HUES6 (cell line): Measurements from ENCODE around the gene CXCR2.

Source experiments
- H3K27ac ChIP-seq: 2 replicates; pipeline ENCODE4 v1.7.0; 2013; ENCODE audit warnings: low read depth, mild to moderate bottlenecking, low read length, inconsistent platforms
- H3K27me3 ChIP-seq: 2 replicates; pipeline ENCODE4 v1.6.1; 2013; ENCODE audit warnings: low read length; ENCODE audit not compliant: control insufficient read depth, insufficient read depth
- H3K36me3 ChIP-seq: 2 replicates; pipeline ENCODE4 v1.6.1; 2013; ENCODE audit warnings: low read length; ENCODE audit not compliant: control insufficient read depth, insufficient read depth
- H3K4me1 ChIP-seq: 2 replicates; pipeline ENCODE4 v1.6.1; 2013; ENCODE audit warnings: low read length; ENCODE audit not compliant: control insufficient read depth, insufficient read depth
- H3K4me3 ChIP-seq: 2 replicates; pipeline ENCODE4 v1.5.1; 2013; ENCODE audit warnings: low read depth, low read length
- H3K9ac ChIP-seq: one replicate; pipeline ENCODE4 v1.6.1; 2013; ENCODE audit warnings: mild to moderate bottlenecking, low read length
- H3K9me3 ChIP-seq: 2 replicates; pipeline ENCODE4 v1.6.1; 2013; ENCODE audit warnings: low read depth, low read length; ENCODE audit not compliant: control insufficient read depth, insufficient read depth

Gene CXCR2

GRCh38 chr2:218125626-218126080 lies at the start of gene CXCR2:
CXCR2 (plus strand) TSS chr2:218126028; CDS start chr2:218134802, 8,774 bp downstream.
- Histone ChIP-seq H3K9ac (no peak within 1 kb of the TSS), H3K27ac (no peak within 1 kb of the TSS), H3K4me1 (peaks cover 4% of the 10 kb centered on the region), H3K36me3 (no peaks in the 10 kb centered on the region), H3K9me3 (peaks cover 7% of the 10 kb centered on the region; the same call in 1 of the 2 replicates), H3K27me3 (no peaks in the 10 kb centered on the region), H3K4me3 (no peak within 1 kb of the TSS)

- no peaks in the 10 kb centered on the region for H3K36me3 ChIP-seq
- peaks cover 5% of the 10 kb centered on the region; the same call in 1 of the 2 replicates for H3K4me1 ChIP-seq
- H3K4me3 ChIP-seq: no peak overlapping the region
Measured at GRCh38 chr2:218077464-218078216, 48.2 kb upstream of the CXCR2 start.

DNA sequence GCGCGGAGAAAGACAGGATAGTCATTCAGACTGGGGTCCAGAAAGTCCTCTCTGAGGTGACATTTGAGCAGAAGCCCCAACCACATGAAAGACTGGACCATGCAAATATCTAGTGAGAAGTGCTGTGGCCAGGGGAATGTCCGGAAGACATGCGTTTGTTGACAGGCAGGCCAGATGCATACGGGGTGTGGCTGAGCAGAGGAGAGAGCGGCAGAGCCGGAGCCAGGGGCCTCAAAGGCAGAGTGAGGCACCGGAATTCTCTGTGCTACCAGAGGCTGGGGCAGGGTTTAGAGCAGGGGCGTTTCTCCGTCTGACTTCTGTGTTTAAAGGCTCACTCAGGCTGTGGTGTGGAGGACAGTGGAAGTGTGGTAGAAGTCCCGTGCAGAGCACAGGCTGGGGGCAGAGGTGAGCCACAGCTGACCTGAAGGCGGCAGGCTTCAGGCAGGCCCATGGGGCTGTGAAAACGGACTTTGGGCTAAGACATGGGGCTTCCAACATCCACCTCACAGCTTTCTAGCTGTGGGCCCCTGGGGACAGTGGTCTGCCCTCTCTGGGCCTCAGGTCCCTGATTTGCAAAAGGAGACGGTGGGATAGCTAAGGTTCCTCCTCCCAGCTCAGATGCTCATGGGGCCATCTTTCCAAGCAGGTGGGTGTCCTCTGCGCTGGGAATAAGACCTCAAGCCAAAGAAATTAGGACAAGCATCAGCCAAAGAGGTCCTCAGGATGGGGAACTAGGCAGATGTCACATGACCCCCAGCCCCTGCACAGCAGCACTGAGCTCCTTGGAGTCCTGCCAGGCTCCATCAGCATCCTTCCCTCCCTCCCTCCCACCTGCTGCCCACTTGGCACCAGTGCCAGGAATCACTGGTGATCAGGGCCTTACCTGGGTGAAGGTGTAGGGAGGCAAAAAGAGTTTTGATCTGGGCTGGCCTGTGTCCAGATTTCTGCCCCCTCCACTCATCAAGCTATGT lies 45.6 kb upstream of the CXCR2 start:
- H3K4me1 ChIP-seq: peaks cover 5% of the 10 kb centered on the region; the same call in 1 of the 2 replicates

More at GRCh38 chr2:218077464-218078216, 48.2 kb upstream of the CXCR2 start:
- no peaks in the 10 kb centered on the region for H3K27me3 ChIP-seq
- H3K27ac ChIP-seq: no peak overlapping the region
- no peaks in the 10 kb centered on the region for H3K9me3 ChIP-seq
- no peak overlapping the region for H3K9ac ChIP-seq

DNA sequence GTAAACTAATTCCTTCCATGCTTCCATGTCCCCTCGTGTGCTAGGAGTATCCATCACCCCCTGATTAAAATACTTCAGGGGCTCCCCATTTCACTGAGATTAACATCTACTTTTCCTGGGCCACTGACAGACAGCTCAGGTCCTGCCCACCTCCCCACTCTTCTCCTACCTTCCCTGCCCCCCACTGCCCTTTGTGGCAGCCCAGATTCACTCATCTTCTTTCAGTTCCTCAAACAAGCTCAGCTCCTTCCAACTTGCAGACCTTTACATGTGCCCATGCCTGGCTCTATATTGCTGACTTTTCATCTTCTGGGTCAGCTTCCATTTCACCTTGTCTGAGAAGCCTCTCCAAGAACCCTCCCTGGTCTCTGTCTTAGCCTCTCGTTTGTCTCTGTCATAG lies 44.8 kb upstream of the CXCR2 start:
- no peak overlapping the region for H3K27ac ChIP-seq

More for the DNA sequence above, 45.6 kb upstream of the CXCR2 start:
- no peak overlapping the region for H3K4me3 ChIP-seq
- no peaks in the 10 kb centered on the region for H3K27me3 ChIP-seq
- no peak overlapping the region for H3K27ac ChIP-seq
- H3K9me3 ChIP-seq: no peaks in the 10 kb centered on the region
- H3K9ac ChIP-seq: no peak overlapping the region
- H3K36me3 ChIP-seq: no peaks in the 10 kb centered on the region

DNA sequence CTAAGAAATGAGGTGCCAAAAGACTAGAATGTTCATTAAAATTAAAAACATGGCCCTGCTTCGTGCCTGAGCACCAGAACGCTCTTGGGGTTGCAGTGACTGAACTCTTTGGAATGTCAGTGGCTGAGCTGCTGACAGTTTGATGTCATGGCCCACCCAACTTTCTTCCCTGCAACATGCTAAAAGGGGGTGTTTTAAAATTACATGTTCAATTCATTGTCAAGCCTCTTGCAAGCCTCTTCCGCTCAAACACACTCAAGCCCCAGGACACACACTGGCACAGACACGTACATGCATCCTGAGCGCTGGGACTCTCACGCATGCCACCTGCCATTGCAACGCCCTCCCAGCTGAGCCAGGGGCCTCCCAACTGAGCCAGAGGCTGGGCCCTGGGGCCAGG lies 44.1 kb upstream of the CXCR2 start:
- no peak overlapping the region for H3K9ac ChIP-seq
- no peak overlapping the region for H3K4me3 ChIP-seq
- peaks cover 3% of the 10 kb centered on the region; the same call in 1 of the 2 replicates for H3K9me3 ChIP-seq
- no peaks in the 10 kb centered on the region for H3K27me3 ChIP-seq
- no peak overlapping the region for H3K27ac ChIP-seq
- no peaks in the 10 kb centered on the region for H3K36me3 ChIP-seq
- no peaks in the 10 kb centered on the region; the same call in 1 of the 2 replicates for H3K4me1 ChIP-seq

More for the DNA sequence above, 44.8 kb upstream of the CXCR2 start:
- H3K4me3 ChIP-seq: no peak overlapping the region
- no peaks in the 10 kb centered on the region for H3K27me3 ChIP-seq
- H3K36me3 ChIP-seq: no peaks in the 10 kb centered on the region
- H3K4me1 ChIP-seq: peaks cover 5% of the 10 kb centered on the region; the same call in 1 of the 2 replicates
- no peak overlapping the region for H3K9ac ChIP-seq
- H3K9me3 ChIP-seq: no peaks in the 10 kb centered on the region

- Histone ChIP-seq H3K9ac (no peak overlapping the region), H3K27ac (no peak overlapping the region), H3K36me3 (no peaks in the 10 kb centered on the region), H3K27me3 (no peaks in the 10 kb centered on the region), H3K4me1 (no peaks in the 10 kb centered on the region), H3K4me3 (no peak overlapping the region), H3K9me3 (peaks cover 5% of the 10 kb centered on the region; the same call in 1 of the 2 replicates)
Measured at GRCh38 chr2:218082586-218083351, 43.1 kb upstream of the CXCR2 start.

GRCh38 chr2:218083352-218083676 lies 42.5 kb upstream of the CXCR2 start:
- H3K4me3 ChIP-seq: no peak overlapping the region
- H3K9ac ChIP-seq: no peak overlapping the region
- peaks cover 5% of the 10 kb centered on the region; the same call in 1 of the 2 replicates for H3K9me3 ChIP-seq
- H3K36me3 ChIP-seq: no peaks in the 10 kb centered on the region
- peaks cover under 1% of the 10 kb centered on the region; the same call in 1 of the 2 replicates for H3K27me3 ChIP-seq
- no peaks in the 10 kb centered on the region for H3K4me1 ChIP-seq
- H3K27ac ChIP-seq: no peak overlapping the region

DNA sequence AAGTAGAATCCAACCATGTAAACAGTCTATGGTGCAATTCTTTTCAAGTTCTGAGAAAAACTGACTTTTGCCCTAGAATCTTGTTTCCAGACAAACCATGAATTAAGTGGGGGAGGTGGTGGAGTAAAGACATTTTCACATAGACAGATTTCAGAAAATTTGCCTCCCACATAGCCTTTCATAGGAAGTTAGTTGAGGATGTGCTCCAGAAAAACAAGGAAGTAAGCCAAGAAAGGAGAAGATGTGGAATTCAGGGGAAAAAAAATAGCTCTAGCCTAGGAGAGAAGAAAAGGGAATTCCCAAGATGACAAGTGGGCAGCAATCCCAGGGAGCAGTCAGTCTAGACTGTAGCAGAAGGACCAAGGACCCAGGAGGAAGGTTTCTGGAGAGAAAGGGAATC lies 39.4 kb upstream of the CXCR2 start:
- Histone ChIP-seq H3K4me3 (no peak overlapping the region), H3K27me3 (peaks cover 8% of the 10 kb centered on the region; the same call in 1 of the 2 replicates)

DNA sequence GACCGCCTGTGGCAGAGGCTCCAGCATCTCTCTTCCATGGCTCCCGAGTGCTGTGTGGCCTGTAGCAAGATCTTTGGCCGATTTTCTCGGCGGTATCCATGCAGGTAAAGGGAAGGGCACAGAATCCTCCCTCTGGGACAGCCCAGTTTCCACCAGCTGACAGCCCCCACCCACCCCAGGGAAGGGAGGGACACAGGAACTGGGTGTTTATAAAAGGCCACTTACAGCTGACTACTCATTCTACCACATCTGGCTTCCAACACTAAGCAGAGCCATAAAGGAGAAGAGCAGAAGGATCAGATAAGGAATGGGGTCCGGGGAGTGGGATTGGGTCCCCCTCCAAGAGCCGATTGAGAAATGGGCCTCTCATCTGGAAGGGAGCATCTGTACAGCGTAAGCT lies 36.6 kb upstream of the CXCR2 start:
- no peak overlapping the region for H3K9ac ChIP-seq
- peaks cover 14% of the 10 kb centered on the region; the same call in 1 of the 2 replicates for H3K27me3 ChIP-seq
- H3K27ac ChIP-seq: no peak overlapping the region
- H3K4me1 ChIP-seq: no peaks in the 10 kb centered on the region
- H3K9me3 ChIP-seq: peaks cover 8% of the 10 kb centered on the region
- no peaks in the 10 kb centered on the region for H3K36me3 ChIP-seq
- H3K4me3 ChIP-seq: no peak overlapping the region

More for the DNA sequence above, 39.4 kb upstream of the CXCR2 start:
- no peak overlapping the region for H3K27ac ChIP-seq
- no peak overlapping the region for H3K9ac ChIP-seq
- H3K4me1 ChIP-seq: no peaks in the 10 kb centered on the region
- H3K36me3 ChIP-seq: no peaks in the 10 kb centered on the region
- peaks cover 8% of the 10 kb centered on the region for H3K9me3 ChIP-seq

GRCh38 chr2:218091746-218092145 lies 34.1 kb upstream of the CXCR2 start:
- Histone ChIP-seq H3K9ac (no peak overlapping the region), H3K27me3 (peaks cover 14% of the 10 kb centered on the region; the same call in 1 of the 2 replicates), H3K9me3 (peaks cover 4% of the 10 kb centered on the region), H3K36me3 (no peaks in the 10 kb centered on the region), H3K27ac (no peak overlapping the region), H3K4me3 (no peak overlapping the region), H3K4me1 (no peaks in the 10 kb centered on the region)
